Measurements from ENCODE around the gene ZNF511.

- TF ChIP-seq EZH2phosphoT487 (IDR thresholded peaks at IDR 0.05; ENCODE audit: borderline replicate concordance, low read length) (no peak), CTCF (conservative IDR thresholded peaks at IDR 0.05; ENCODE audit: low read depth, low read length) (no peak), EZH2 (IDR thresholded peaks at IDR 0.05; ENCODE audit: low read length, unreplicated experiment) (no peak)
Observed at GRCh38 chr10:133298466-133298865, 10.2 kb upstream of the ZNF511 start.

Measured in PC-3 (cell line).